ENCODE measurements around the gene LUZP1. TPM values are rescaled to one million over a fixed set of nuclear protein-coding genes. Genes with fewer than 3 reads are reported as not detected.

Gene LUZP1
- total RNA-seq, 1 experiment from 2014 or later, result 22.4 TPM

- no peak for TF ChIP-seq SP1 (IDR thresholded peaks at IDR 0.05; ENCODE audit: low read depth)
- TF ChIP-seq EZH2 (IDR thresholded peaks at IDR 0.05), result no peak
- no peak for TF ChIP-seq ATF3 (IDR thresholded peaks at IDR 0.05)
- TF ChIP-seq POLR2A (IDR thresholded peaks at IDR 0.05; ENCODE audit: borderline replicate concordance, extremely low read depth, insufficient read depth, insufficient read length), result no peak
- no peak for TF ChIP-seq EZH2phosphoT487 (IDR thresholded peaks at IDR 0.05; ENCODE audit: borderline replicate concordance)
Observed at GRCh38 chr1:23215291-23215690, 46.6 kb upstream of the LUZP1 start (continued).

GRCh38 chr1:23214640-23215039, 46.0 kb upstream of the LUZP1 start:
- ChIA-PET RAD21 (ENCODE audit: low non-redundant PET in 1 of 2, low total read pairs in 2 of 2, uncharacterized antibody in 2 of 2, unreplicated experiment in 2 of 2) (no interaction called here), CTCF (interaction anchor here (1.0 kb wide), 1 partner anchor 112 kb away, joined by 3 read pairs; no protein-coding TSS in a partner anchor), POLR2A (interaction anchor here (0.6 kb wide), 1 partner anchor 200 kb away, joined by 7 read pairs; no protein-coding TSS in a partner anchor)
- Histone ChIP-seq H3K4me2 (ENCODE audit: low read length) (peak overlapping the region; percentile 32), H3K9me2 (ENCODE audit: insufficient read depth) (no peaks in the 10 kb centered on the region), H3K9ac (ENCODE audit: low read length) (no peak overlapping the region), H4K20me1 (ENCODE audit: insufficient read depth) (no peaks in the 10 kb centered on the region), H3K9me3 (ENCODE audit: control insufficient read depth in 1 of 2, insufficient read depth in 1 of 2, low read depth in 1 of 2, low read length in 2 of 2) (no peaks in the 10 kb centered on the region), H3K36me3 (ENCODE audit: control insufficient read depth in 1 of 2, insufficient read depth in 2 of 2, low read length in 2 of 2) (no peaks in the 10 kb centered on the region), H3K4me1 (ENCODE audit: control insufficient read depth in 1 of 2, insufficient read depth in 2 of 2, low read length in 2 of 2) (peaks cover 0 to 40% of the 10 kb centered on the region in 2 experiments; a peak in 3 of 4 replicates), H2AFZ (ENCODE audit: low read depth, low read length, poor library complexity, severe bottlenecking) (no peak overlapping the region), H3K79me2 (ENCODE audit: insufficient read depth, low read length) (no peaks in the 10 kb centered on the region), H3K27me3 (ENCODE audit: insufficient read depth, low read length) (no peaks in the 10 kb centered on the region), H3K27ac (ENCODE audit: low read depth, low read length) (no peak overlapping the region), H3K4me3 (replicated peaks in 1 of 2; ENCODE audit: low read depth in 1 of 2, low read length in 2 of 2) (no peak overlapping the region)
- no TSS peak for BruUV-seq (replicated peaks)
- intact Hi-C loops (cut with micrococcal nuclease), result loop anchor here (10.0 kb wide), 1 partner anchor 320 kb away; the partner anchor contains the start of gene E2F2
- TF ChIP-seq FOSL1 (IDR thresholded peaks at IDR 0.05; ENCODE audit: low read depth), result no peak
- no peak for TF ChIP-seq SIN3A (IDR thresholded peaks at IDR 0.05; ENCODE audit: low read depth)
- ATAC-seq (no peak), DNase-seq (ENCODE audit: low read depth, low spot score) (no peak)

GRCh38 chr1:23211955-23212354, 43.3 kb upstream of the LUZP1 start:
- Histone ChIP-seq H3K4me2 (ENCODE audit: low read length) (no peak overlapping the region), H3K4me3 (replicated peaks in 1 of 2; ENCODE audit: low read depth in 1 of 2, low read length in 2 of 2) (no peak overlapping the region), H3K9me2 (ENCODE audit: insufficient read depth) (no peaks in the 10 kb centered on the region), H3K79me2 (ENCODE audit: insufficient read depth, low read length) (no peaks in the 10 kb centered on the region), H4K20me1 (ENCODE audit: insufficient read depth) (no peaks in the 10 kb centered on the region), H2AFZ (ENCODE audit: low read depth, low read length, poor library complexity, severe bottlenecking) (no peak overlapping the region), H3K27me3 (ENCODE audit: insufficient read depth, low read length) (no peaks in the 10 kb centered on the region), H3K4me1 (ENCODE audit: control insufficient read depth in 1 of 2, insufficient read depth in 2 of 2, low read length in 2 of 2) (peaks cover 12 to 53% of the 10 kb centered on the region in 2 experiments), H3K27ac (ENCODE audit: low read depth, low read length) (no peak overlapping the region), H3K36me3 (ENCODE audit: control insufficient read depth in 1 of 2, insufficient read depth in 2 of 2, low read length in 2 of 2) (no peaks in the 10 kb centered on the region), H3K9me3 (ENCODE audit: control insufficient read depth in 1 of 2, insufficient read depth in 1 of 2, low read depth in 1 of 2, low read length in 2 of 2) (no peaks in the 10 kb centered on the region), H3K9ac (ENCODE audit: low read length) (no peak overlapping the region)
- ATAC-seq (no peak), DNase-seq (ENCODE audit: low read depth, low spot score) (no peak)
- intact Hi-C loops (cut with micrococcal nuclease), result loop anchor here (10.0 kb wide), 1 partner anchor 323 kb away; the partner anchor contains the start of gene E2F2
- ChIA-PET RAD21 (ENCODE audit: low non-redundant PET in 1 of 2, low total read pairs in 2 of 2, uncharacterized antibody in 2 of 2, unreplicated experiment in 2 of 2) (no interaction called here), POLR2A (no interaction called here), CTCF (no interaction called here)
- TF ChIP-seq ELF1 (IDR thresholded peaks at IDR 0.05; ENCODE audit: borderline replicate concordance, low read depth) (no peak), YY1 (IDR thresholded peaks at IDR 0.05; ENCODE audit: extremely low read depth, insufficient replicate concordance, low read depth, low read length) (no peak), EGR1 (IDR thresholded peaks at IDR 0.05; ENCODE audit: low read depth) (no peak), JUND (IDR thresholded peaks at IDR 0.05) (no peak), FOSL1 (IDR thresholded peaks at IDR 0.05; ENCODE audit: low read depth) (no peak)
- no TSS peak for BruUV-seq (replicated peaks)
